Measurements from ENCODE around the gene REC8.

Gene REC8

DNA sequence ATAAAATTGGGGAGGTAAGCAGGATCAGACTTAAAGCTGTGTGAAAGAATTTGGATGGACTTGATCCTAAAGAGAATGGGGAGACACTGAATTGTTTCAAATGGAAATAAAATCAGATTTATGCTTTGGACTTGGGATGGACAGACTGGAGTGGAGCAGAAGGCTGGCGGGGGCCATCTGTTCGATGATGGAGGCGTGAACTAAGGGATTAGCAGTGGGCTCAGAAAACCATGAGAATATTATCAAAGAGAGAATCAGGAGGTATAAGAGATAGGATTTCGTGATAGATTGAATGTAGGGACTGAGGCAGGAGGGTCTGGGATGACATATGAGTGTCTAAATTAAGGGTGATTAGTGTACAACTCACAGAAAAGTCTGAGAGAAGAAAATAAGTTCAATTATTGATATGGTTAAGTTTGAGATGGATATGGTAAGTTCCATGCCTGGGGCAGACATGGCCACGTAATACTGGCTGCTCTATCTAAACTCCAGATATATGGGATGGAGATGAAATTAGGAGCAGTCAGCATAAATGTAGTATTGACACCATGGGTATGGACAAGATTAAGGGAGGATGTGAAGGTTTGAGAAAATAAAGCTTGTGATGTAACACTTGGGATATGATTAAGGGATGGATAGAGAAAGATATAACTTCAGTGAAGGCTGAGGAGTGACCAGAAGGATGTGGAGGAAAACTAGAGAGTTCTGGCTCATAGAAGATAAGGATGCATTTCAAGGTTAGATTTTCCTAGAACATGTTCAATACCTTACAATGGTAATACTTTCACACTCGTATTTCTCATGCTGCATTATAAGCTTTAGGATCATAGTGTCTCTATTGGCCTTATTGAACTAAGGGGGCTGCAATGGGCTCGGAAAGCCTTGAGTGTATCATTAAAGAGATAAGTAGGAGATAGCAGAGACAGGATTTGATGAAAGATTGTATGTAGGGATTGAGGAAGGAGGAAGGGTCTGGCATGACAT lies 32.6 kb downstream of the REC8 start:
- no peak for DNase-seq (ENCODE audit: low spot score)
- TF ChIP-seq, protein P1, sequence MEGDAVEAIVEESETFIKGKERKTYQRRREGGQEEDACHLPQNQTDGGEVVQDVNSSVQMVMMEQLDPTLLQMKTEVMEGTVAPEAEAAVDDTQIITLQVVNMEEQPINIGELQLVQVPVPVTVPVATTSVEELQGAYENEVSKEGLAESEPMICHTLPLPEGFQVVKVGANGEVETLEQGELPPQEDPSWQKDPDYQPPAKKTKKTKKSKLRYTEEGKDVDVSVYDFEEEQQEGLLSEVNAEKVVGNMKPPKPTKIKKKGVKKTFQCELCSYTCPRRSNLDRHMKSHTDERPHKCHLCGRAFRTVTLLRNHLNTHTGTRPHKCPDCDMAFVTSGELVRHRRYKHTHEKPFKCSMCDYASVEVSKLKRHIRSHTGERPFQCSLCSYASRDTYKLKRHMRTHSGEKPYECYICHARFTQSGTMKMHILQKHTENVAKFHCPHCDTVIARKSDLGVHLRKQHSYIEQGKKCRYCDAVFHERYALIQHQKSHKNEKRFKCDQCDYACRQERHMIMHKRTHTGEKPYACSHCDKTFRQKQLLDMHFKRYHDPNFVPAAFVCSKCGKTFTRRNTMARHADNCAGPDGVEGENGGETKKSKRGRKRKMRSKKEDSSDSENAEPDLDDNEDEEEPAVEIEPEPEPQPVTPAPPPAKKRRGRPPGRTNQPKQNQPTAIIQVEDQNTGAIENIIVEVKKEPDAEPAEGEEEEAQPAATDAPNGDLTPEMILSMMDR (IDR thresholded peaks at IDR 0.05; ENCODE audit: extremely low read depth, insufficient read depth, missing control alignments), result no peak
- in situ Hi-C loops (cut with MboI; ENCODE audit: low pct_unique_long_range_greater_than_20kb, low sequenced_read_pairs, unreplicated experiment), result no loop called here

DNA sequence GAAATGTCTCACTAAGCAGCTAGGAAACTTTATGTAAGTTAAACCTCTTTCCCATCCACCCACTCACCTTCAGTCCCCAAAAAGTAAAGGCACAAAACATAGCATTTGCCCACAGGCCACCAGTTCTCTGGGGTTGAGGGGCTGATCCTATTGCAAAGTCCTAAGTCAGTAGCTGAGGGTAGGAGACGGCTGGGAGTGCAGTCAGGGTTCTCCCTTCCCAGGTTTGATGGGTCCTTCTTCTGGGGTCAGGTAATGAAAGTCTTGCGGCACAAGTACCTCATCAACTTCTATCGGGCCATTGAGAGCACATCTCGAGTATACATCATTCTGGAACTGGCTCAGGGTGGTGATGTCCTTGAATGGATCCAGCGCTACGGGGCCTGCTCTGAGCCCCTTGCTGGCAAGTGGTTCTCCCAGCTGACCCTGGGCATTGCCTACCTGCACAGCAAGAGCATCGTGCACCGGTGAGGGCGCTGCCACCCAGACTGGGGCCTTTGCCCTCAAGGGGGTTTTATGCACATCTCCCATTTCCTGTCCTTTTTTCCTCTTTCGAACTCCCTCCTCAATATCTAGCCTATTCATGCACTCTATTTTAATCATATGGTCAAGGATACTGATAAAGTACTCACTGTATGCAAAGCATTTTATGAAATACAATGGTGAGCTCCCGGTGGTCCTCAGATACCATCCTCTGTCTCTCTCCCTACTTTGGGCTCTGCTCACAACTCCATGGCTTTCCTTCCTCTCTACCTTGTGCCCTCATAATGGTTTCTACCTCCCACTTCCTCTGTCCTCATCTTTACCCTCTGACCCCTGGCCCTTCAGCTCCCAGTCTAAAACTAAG lies 34.6 kb downstream of the REC8 start:
- DNase-seq (ENCODE audit: low spot score), result no peak
- in situ Hi-C loops (cut with MboI; ENCODE audit: low pct_unique_long_range_greater_than_20kb, low sequenced_read_pairs, unreplicated experiment), result no loop called here
- TF ChIP-seq, protein P1 (IDR thresholded peaks at IDR 0.05; ENCODE audit: extremely low read depth, insufficient read depth, missing control alignments), result no peak

DNA sequence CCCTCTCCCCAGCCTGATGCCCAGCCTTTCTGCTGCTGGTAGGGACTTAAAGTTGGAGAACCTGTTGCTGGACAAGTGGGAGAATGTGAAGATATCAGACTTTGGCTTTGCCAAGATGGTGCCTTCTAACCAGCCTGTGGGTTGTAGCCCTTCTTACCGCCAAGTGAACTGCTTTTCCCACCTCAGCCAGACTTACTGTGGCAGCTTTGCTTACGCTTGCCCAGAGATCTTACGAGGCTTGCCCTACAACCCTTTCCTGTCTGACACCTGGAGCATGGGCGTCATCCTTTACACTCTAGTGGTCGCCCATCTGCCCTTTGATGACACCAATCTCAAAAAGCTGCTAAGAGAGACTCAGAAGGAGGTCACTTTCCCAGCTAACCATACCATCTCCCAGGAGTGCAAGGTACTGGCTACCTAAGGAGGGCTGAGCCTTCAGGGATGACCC lies 35.2 kb downstream of the REC8 start:
- TF ChIP-seq, protein P1 (IDR thresholded peaks at IDR 0.05; ENCODE audit: extremely low read depth, insufficient read depth, missing control alignments), result no peak
- in situ Hi-C loops (cut with MboI; ENCODE audit: low pct_unique_long_range_greater_than_20kb, low sequenced_read_pairs, unreplicated experiment), result no loop called here
- DNase-seq (ENCODE audit: low spot score), result no peak

DNA sequence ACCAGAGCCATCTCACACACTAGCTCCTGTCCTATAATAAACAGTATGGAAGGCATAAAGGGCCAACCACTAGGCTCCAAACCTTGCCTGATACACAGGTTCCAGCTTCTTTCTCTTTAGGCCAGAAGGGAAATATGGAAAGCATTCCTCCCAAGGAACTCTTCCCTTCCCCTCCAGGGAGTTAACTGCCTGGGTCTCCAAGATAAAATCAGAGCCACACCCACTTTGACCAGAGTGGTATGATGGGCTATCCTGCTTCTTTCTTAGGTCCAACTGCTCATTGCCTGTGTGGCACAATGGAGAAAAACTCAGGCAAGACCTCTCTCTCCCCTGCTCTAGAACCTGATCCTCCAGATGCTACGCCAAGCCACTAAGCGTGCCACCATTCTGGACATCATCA lies 35.7 kb downstream of the REC8 start:
- in situ Hi-C loops (cut with MboI; ENCODE audit: low pct_unique_long_range_greater_than_20kb, low sequenced_read_pairs, unreplicated experiment), result no loop called here
- DNase-seq (ENCODE audit: low spot score), result no peak

DNA sequence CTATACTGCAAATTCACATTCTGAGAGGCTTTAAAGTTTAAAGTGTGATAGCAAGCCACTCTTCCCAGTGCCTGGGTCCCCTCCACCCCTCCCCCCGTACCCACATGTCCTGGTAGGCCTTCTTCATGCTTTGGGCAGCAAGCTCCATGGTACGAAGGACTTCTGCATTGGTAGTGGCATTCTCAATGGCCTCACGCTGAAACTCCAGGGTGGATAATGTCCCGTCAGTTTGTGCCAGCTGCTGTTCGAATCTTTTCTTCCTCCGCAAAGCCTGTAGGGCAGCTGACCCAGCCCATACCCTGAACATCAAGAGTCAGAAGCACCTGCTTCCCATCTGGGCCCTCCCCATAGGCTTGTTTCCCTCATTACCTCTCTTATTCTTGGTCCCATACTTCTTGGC lies 39.4 kb downstream of the REC8 start:
- in situ Hi-C loops (cut with MboI; ENCODE audit: low pct_unique_long_range_greater_than_20kb, low sequenced_read_pairs, unreplicated experiment), result no loop called here
- TF ChIP-seq, protein P1 (IDR thresholded peaks at IDR 0.05; ENCODE audit: extremely low read depth, insufficient read depth, missing control alignments), result no peak
- DNase-seq (ENCODE audit: low spot score), result no peak

More for the DNA sequence above, 35.7 kb downstream of the REC8 start:
- TF ChIP-seq, protein P1 (IDR thresholded peaks at IDR 0.05; ENCODE audit: extremely low read depth, insufficient read depth, missing control alignments), result no peak

Measured in GM13977 (cell line).